Sigmoid colon (tissue), 7 donors: ENCODE data around the gene CARMIL1. TPM values are rescaled to one million over a fixed set of nuclear protein-coding genes. Genes with fewer than 3 reads are reported as not detected.

Experiments used
- DNase-seq: peaks from one replicate; pipeline ENCODE4 v3.0.0-alpha.2; 2019
- H3K27ac ChIP-seq, 4 donors: fragments of 200-600 bp; sonication (generic); one replicate each; pipeline ENCODE4 v1.5.1; 2016 to 2019; ENCODE audit warnings: mild to moderate bottlenecking in 1 of 4
- H3K27me3 ChIP-seq, 3 donors: fragments of 200-600 bp; sonication (generic); one replicate each; pipeline ENCODE4 v1.5.1; 2019; ENCODE audit warnings: mild to moderate bottlenecking in 1 of 3
- H3K36me3 ChIP-seq, 4 donors: fragments of 200-600 bp; sonication (generic); one replicate each; pipeline ENCODE4 v1.5.1; 2016 to 2019
- H3K4me1 ChIP-seq, 4 donors: fragments of 200-600 bp; sonication (generic); one replicate each; pipeline ENCODE4 v1.5.1; 2017 to 2019
- H3K4me3 ChIP-seq, 4 donors: fragments of 200-600 bp; sonication (generic); one replicate each; pipeline ENCODE4 v1.5.1; 2017 to 2019; ENCODE audit warnings: mild to moderate bottlenecking in 2 of 4, moderate library complexity in 1 of 4
- H3K9me3 ChIP-seq, 4 donors: fragments of 200-600 bp in 3 of 4; sonication (generic) in 3 of 4; one replicate each; pipeline versions ENCODE4 v1.5.1 to v1.6.1; 2013 to 2019
- EP300 ChIP-seq, 4 donors: sonication (generic); formaldehyde crosslinking; IDR thresholded peaks; one replicate each; pipeline ENCODE4 v1.6.1; 2017; ENCODE audit warnings: antibody characterized with exemption in 4 of 4
- POLR2A ChIP-seq, 2 donors: fragments of 450-650 bp; IDR thresholded peaks; one replicate each; pipeline ENCODE4 v1.6.1; 2016; ENCODE audit warnings: antibody characterized with exemption in 2 of 2, mild to moderate bottlenecking in 2 of 2, moderate library complexity in 2 of 2
- POLR2AphosphoS5 ChIP-seq, 4 donors: sonication (generic); formaldehyde crosslinking; IDR thresholded peaks; one replicate each; pipeline ENCODE4 v1.6.1; 2017; ENCODE audit warnings: antibody characterized with exemption in 4 of 4
- WGBS, 2 donors: extraction: QIAGEN DNeasy Blood & Tissue Kit; methylation state at CpG; one replicate each; pipeline ENCODE4 v1.1.7; 2013; 5-methylcytosine and 5-hydroxymethylcytosine counted together
- intact Hi-C: fragments of 100-400 bp; cut with DNase I; formaldehyde crosslinking; loops from one replicate; pipeline ENCODE4 v1.15.1; 2023
- polyA plus RNA-seq, 3 donors: library from polyadenylated mRNA; stranded (reverse); fragments of 200-250 nt; gene quantifications; one replicate each; pipeline ENCODE4 v1.2.3, GENCODE V29; 2013
- total RNA-seq, 4 donors: library from RNA; depleted of rRNA; stranded (reverse); fragments of >200 nt; gene quantifications; one replicate each; pipeline ENCODE4 v1.1.0, GENCODE V29; 2016
- TF ChIP-seq, protein P1 (sequence below), 4 experiments: fragments of 450-650 bp in 3 of 4; fragments of 200-600 bp in 1 of 4; IDR thresholded peaks; one replicate each; pipeline ENCODE4 v1.5.1; 2016 to 2019; ENCODE audit warnings: antibody characterized with exemption in 4 of 4, mild to moderate bottlenecking in 3 of 4, moderate library complexity in 2 of 4
- donor health status: healthy with polysubstance abuse.
- donor health status: Bipolar disorder and iron deficiency.
- donor health status: healthy.

CARMIL1 gene
- total and polyA plus RNA-seq, 7 donors = 3.4 to 24.0 (median 8.2) TPM

DNA sequence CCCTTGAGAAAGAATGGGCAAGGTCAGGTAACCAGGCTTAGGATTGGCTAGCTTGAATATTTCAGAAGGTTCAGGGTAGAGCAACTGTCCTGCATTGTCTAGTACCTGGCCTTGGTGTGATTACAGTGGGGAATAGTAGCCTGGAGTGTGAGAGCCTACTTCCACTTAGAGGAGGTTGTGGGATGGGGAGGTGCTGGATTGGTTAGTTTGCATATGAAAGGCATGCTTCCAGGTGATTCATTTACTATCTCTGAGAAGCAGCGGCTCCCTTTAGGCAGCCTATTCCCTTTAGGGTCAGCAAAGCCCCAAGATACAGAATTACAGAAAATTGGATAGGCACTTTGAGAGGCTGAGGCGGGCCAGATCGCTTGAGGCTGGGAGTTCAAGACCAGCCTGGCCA lies 347.8 kb downstream of the CARMIL1 start:
- DNase-seq = no peak
- H3K27ac ChIP-seq = no peak overlapping the region
- intact Hi-C loops = no loop called here
- no peaks in the 10 kb centered on the region for H3K36me3 ChIP-seq
- no peak for TF ChIP-seq EP300 (IDR thresholded peaks at IDR 0.05)
- no peak for TF ChIP-seq POLR2A (IDR thresholded peaks at IDR 0.05)
- TF ChIP-seq POLR2AphosphoS5 (IDR thresholded peaks at IDR 0.05) = no peak
- TF ChIP-seq, protein P1, sequence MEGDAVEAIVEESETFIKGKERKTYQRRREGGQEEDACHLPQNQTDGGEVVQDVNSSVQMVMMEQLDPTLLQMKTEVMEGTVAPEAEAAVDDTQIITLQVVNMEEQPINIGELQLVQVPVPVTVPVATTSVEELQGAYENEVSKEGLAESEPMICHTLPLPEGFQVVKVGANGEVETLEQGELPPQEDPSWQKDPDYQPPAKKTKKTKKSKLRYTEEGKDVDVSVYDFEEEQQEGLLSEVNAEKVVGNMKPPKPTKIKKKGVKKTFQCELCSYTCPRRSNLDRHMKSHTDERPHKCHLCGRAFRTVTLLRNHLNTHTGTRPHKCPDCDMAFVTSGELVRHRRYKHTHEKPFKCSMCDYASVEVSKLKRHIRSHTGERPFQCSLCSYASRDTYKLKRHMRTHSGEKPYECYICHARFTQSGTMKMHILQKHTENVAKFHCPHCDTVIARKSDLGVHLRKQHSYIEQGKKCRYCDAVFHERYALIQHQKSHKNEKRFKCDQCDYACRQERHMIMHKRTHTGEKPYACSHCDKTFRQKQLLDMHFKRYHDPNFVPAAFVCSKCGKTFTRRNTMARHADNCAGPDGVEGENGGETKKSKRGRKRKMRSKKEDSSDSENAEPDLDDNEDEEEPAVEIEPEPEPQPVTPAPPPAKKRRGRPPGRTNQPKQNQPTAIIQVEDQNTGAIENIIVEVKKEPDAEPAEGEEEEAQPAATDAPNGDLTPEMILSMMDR (IDR thresholded peaks at IDR 0.05) = no peak
- no peaks in the 10 kb centered on the region for H3K27me3 ChIP-seq
- no peaks in the 10 kb centered on the region for H3K9me3 ChIP-seq
- 80 to 92% methylated on average over 3 of the region's 3 CpGs for WGBS, 2 donors
- no peaks in the 10 kb centered on the region for H3K4me1 ChIP-seq
- no peak overlapping the region for H3K4me3 ChIP-seq

DNA sequence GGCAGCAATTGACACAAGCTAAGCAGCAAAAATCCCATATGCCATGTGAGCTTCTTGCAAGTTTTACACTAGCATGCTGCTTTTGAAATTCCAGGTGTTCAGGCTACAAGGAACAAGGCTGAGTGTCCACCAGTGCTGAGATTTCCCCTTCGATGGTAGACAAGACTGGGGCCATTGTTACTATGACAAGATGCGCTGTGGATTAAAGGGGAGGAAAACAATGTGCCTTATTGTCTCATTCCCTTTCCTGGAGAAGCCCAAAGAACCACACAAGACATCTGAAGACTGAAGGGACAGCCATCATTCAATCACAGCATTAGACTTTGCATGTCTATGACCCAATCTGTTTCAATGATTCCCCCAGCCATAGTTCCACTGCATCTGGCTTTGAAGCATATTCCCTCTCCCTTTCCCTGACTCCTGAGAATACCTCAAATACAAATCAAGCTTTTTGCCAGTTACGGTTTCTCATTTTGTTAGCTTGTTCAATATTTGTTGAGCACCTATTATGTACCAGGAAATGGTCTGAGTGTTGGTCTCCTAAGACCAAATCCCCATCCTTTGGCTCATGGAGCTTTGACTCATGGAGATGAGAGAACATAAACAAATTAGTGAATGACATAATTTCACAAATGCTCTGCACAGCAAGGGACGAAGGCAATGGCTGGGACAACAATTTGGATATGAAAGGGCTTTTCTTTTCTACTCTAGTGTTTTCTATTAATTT lies 349.5 kb downstream of the CARMIL1 start:
- H3K4me1 ChIP-seq = no peaks in the 10 kb centered on the region
- 88% methylated on average over 4 of the region's 4 CpGs for WGBS, 2 donors
- H3K9me3 ChIP-seq = no peaks in the 10 kb centered on the region
- no peak for TF ChIP-seq POLR2AphosphoS5 (IDR thresholded peaks at IDR 0.05)
- TF ChIP-seq EP300 (IDR thresholded peaks at IDR 0.05) = no peak
- no peak for TF ChIP-seq POLR2A (IDR thresholded peaks at IDR 0.05)
- TF ChIP-seq, protein P1 (IDR thresholded peaks at IDR 0.05) = no peak
- no peak overlapping the region for H3K4me3 ChIP-seq
- H3K27me3 ChIP-seq = no peaks in the 10 kb centered on the region
- intact Hi-C loops = no loop called here
- DNase-seq = no peak
- H3K27ac ChIP-seq = no peak overlapping the region
- no peaks in the 10 kb centered on the region for H3K36me3 ChIP-seq

DNA sequence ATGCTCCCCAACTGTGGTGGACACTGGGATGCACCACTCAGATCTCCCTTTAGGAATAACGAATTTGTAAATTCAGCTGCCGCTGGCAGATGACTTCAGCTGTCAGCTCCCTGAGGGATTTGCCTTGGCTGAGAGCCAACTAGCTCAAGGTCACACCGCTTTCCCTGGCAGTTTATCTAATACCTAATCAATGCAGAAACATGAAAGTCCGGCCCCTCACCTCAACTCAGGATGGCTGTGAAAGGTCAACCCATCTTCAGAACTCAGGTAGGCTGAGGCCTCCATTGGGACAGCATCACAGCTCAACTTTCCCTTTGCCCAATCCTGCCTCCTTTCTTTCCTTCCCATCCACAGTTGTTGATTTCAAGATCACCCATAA lies 350.0 kb downstream of the CARMIL1 start:
- Histone ChIP-seq H3K27me3 (no peaks in the 10 kb centered on the region), H3K4me3 (no peak overlapping the region), H3K27ac (no peak overlapping the region), H3K9me3 (no peaks in the 10 kb centered on the region), H3K36me3 (no peaks in the 10 kb centered on the region), H3K4me1 (no peaks in the 10 kb centered on the region)
- DNase-seq = no peak
- TF ChIP-seq POLR2A (IDR thresholded peaks at IDR 0.05) (no peak), POLR2AphosphoS5 (IDR thresholded peaks at IDR 0.05) (no peak), EP300 (IDR thresholded peaks at IDR 0.05) (no peak)
- TF ChIP-seq, protein P1 (IDR thresholded peaks at IDR 0.05) = no peak
- 31 to 72% methylated on average over 4 of the region's 4 CpGs for WGBS, 2 donors
- intact Hi-C loops = no loop called here

DNA sequence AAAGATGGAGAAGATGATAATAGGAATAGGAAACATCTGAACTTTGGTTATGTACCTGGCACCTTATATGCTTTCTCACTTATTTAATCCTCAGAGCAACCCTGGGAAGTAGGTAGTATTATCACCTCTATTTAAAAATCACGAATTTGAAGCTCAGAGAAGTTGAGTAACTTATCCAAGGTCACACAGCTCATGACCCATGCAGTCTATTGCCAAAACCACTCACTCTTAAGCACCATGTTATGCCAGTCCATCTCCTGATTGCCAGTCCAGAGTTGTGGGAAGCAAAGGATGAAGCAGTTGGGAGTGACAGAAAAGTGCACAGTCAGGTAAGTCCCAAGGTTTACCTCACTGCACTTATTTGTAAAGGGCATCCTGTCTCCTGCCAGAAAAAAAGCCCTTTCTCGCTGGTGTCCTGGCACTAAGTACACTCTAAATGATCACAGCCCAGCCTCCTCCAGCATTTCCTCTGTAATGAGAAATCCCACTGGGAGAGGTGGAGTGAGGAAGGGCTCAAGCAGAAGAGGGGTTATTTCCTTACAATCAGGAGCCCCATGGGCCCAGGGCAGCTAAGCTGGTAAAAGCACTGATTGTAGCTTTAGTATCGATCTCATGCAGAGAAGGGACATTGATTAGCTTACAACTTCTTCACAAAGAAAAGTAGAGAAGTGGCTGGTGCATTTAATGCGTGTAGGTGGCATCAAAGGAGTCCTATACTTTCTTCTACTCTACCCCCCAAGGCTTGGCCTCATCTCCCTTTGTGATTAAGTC lies 351.5 kb downstream of the CARMIL1 start:
- TF ChIP-seq, protein P1 (IDR thresholded peaks at IDR 0.05) = no peak
- TF ChIP-seq EP300 (IDR thresholded peaks at IDR 0.05) = no peak
- no peak for TF ChIP-seq POLR2AphosphoS5 (IDR thresholded peaks at IDR 0.05)
- TF ChIP-seq POLR2A (IDR thresholded peaks at IDR 0.05) = no peak
- intact Hi-C loops = no loop called here
- H3K4me1 ChIP-seq = no peaks in the 10 kb centered on the region
- H3K4me3 ChIP-seq = no peak overlapping the region
- no peaks in the 10 kb centered on the region for H3K9me3 ChIP-seq
- no peak overlapping the region for H3K27ac ChIP-seq
- H3K36me3 ChIP-seq = no peaks in the 10 kb centered on the region
- DNase-seq = no peak
- 67 to 78% methylated on average over 4 of the region's 4 CpGs for WGBS, 2 donors
- H3K27me3 ChIP-seq = no peaks in the 10 kb centered on the region
